Fibroblast of villous mesenchyme (primary cell): ENCODE results near the gene SPON1. TPM values are rescaled to one million over a fixed set of nuclear protein-coding genes. Genes with fewer than 3 reads are reported as not detected.
A peak's percentile ranks its signal among the peaks of the same experiment; 100 is the strongest.
"Not testable (repeated sequence)": the region's sequence is repeated elsewhere in the genome, so short reads cannot be mapped to it uniquely, and the experiment has no call there.

Source experiments
- DNase-seq: peaks from one replicate; pipeline ENCODE4 v3.0.0-alpha.2; 2010; ENCODE audit warnings: low read depth
- H3K4me3 ChIP-seq: 2 replicates; pipeline ENCODE4 v1.5.1; 2011; ENCODE audit warnings: low read depth, mild to moderate bottlenecking, low read length
- total RNA-seq: library from RNA; depleted of rRNA; stranded (reverse); fragments of >200 nt; gene quantifications from 2 replicates; pipeline ENCODE4 v1.2.3, GENCODE V29; 2012
- TF ChIP-seq, protein P1 (sequence below): IDR thresholded peaks from 2 replicates; pipeline ENCODE4 v1.5.1; 2012; ENCODE audit warnings: low read depth, mild to moderate bottlenecking, low read length; ENCODE audit not compliant: insufficient read depth

The SPON1 gene
- total RNA-seq, 1 donor: 0.43 TPM

DNA sequence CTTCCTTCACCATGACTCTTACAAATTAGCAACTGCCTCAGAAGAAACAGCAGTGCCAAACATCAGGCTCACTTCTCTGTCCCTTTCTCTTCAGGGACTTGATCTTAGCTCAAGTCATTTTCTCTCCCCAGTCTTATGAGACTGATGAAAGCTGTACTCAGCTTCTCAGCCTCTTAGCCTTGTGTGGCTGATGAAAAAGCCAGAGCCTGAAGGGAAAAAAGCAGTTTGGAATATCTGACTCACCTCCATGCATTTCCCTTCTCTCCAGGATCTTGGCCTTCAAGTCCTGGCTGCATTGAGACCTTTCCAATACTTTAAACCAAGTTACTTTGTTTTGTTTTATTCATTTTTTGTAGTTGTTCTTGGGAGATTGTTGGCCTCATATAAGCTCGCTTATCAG lies 195.9 kb downstream of the SPON1 start:
- no peak for DNase-seq

DNA sequence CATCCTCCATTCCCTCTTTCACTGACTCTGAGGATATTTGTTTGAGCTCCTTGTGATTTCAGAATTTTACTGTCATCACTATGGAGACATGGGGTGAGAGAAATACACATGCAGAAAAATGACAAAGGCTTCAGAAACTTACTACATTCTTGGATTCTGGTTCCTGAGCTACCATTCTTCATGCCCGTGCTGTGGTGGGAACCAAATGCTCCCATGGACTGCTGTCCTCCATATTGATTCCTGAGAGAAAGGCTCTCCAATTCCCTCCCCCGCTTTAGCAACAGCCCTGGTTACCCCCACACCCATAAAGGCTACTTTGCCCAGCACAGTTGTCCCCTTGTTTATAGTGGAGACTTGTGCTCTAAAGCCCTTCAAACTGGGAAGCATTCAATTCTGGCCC lies 201.1 kb downstream of the SPON1 start:
- TF ChIP-seq, protein P1, sequence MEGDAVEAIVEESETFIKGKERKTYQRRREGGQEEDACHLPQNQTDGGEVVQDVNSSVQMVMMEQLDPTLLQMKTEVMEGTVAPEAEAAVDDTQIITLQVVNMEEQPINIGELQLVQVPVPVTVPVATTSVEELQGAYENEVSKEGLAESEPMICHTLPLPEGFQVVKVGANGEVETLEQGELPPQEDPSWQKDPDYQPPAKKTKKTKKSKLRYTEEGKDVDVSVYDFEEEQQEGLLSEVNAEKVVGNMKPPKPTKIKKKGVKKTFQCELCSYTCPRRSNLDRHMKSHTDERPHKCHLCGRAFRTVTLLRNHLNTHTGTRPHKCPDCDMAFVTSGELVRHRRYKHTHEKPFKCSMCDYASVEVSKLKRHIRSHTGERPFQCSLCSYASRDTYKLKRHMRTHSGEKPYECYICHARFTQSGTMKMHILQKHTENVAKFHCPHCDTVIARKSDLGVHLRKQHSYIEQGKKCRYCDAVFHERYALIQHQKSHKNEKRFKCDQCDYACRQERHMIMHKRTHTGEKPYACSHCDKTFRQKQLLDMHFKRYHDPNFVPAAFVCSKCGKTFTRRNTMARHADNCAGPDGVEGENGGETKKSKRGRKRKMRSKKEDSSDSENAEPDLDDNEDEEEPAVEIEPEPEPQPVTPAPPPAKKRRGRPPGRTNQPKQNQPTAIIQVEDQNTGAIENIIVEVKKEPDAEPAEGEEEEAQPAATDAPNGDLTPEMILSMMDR: no peak
- no peak overlapping the region for H3K4me3 ChIP-seq
- no peak for DNase-seq

More for the DNA sequence above, 195.9 kb downstream of the SPON1 start:
- no peak overlapping the region for H3K4me3 ChIP-seq
- TF ChIP-seq, protein P1: no peak

DNA sequence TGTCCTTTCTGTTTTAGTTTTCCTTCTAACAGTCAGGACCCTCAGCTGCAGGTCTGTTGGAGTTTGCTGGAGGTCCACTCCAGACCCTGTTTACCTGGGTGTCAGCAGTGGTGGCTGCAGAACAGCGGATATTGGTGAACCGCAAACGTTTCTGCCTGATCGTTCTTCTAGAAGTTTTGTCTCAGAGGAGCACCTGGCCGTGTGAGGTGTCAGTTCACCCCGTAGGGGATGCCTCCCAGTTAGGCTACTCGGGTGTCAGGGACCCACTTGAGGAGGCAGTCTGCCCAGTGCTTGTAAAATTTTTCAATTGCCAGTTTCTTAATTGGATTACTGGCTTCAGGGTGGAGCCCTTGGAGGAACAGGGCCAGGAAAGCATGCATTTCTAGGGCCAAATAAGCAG lies 211.2 kb downstream of the SPON1 start:
- H3K4me3 ChIP-seq, DNase-seq: not testable (repeated sequence)

DNA sequence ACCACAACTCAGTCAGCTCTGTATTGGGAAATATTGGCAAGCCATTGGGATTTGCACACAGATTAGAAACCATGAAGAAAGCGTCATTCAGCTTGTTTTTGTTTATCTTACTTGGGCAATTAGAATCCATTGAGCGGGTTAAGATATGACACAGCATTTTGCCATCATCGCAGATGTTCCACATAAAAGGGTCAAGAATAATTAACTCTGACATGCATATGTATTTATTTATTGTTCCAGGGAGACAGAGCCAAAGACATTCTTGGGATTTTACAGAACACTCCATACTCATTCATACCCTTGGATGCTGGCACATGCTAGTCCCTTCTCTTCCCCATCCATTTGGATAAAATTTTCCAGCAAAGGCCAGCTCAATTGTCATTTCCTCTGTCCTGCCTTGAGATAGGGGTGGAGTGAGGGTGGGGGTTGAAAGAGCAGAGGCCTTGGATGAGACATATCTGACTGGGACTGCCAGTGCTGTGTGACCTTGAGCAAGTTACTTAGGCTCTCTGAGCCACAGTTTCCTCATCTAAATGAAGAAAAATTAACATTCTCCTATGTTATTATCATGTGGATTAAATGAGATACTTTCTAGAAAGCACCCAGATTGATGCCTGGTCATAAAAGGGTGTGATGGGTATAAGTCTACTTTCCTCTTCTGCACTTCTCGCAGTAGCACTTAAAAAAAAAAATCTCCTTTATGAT lies 216.7 kb downstream of the SPON1 start:
- TF ChIP-seq, protein P1: no peak
- H3K4me3 ChIP-seq: no peak overlapping the region
- peak; percentile 63 for DNase-seq

DNA sequence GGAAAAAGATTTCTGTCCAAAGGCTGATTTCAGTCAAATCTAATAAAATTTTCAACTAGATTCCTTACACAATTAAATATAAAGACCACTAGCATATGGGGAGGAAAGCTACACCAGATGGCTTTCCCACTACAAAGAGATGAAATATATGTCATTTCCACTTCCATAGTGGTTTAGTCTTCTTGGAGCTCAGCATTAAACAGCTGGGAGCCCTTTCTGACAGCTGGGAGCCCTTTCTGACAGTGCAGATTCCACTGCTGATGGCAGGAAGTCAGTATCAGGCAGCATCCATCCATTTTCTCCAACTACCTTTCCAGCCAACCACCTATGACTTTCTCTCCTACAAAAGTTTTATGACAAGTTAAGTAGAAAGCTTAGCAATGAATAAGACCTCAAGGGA lies 218.6 kb downstream of the SPON1 start:
- DNase-seq: no peak
- TF ChIP-seq, protein P1: no peak

DNA sequence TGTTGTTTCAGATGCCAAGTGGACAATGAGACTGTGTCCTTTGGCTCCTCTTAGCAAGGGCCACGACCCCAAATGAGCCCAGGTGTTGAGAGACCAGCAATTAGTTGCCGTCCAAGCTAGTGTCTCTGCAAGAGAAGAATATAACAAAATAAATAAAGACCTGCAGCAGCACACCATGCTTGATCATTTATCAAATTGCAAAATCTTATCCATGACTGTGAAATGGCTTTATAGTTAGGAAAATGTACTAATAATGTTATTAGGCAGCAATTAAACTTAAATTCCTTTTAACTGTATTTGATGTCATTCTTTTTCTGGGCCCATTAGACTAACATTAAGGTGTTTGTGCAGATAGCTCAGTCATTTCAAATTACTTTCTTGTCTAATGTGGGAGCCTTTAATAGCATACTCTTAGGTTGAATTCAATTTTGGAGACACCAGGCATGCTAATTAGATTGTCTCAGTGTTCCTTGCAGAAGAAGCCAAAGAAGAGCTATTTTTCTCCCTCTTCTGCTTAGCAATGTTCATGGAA lies 220.4 kb downstream of the SPON1 start:
- TF ChIP-seq, protein P1: no peak
- no peak overlapping the region for H3K4me3 ChIP-seq
- DNase-seq: no peak

More for the DNA sequence above, 218.6 kb downstream of the SPON1 start:
- no peak overlapping the region for H3K4me3 ChIP-seq

DNA sequence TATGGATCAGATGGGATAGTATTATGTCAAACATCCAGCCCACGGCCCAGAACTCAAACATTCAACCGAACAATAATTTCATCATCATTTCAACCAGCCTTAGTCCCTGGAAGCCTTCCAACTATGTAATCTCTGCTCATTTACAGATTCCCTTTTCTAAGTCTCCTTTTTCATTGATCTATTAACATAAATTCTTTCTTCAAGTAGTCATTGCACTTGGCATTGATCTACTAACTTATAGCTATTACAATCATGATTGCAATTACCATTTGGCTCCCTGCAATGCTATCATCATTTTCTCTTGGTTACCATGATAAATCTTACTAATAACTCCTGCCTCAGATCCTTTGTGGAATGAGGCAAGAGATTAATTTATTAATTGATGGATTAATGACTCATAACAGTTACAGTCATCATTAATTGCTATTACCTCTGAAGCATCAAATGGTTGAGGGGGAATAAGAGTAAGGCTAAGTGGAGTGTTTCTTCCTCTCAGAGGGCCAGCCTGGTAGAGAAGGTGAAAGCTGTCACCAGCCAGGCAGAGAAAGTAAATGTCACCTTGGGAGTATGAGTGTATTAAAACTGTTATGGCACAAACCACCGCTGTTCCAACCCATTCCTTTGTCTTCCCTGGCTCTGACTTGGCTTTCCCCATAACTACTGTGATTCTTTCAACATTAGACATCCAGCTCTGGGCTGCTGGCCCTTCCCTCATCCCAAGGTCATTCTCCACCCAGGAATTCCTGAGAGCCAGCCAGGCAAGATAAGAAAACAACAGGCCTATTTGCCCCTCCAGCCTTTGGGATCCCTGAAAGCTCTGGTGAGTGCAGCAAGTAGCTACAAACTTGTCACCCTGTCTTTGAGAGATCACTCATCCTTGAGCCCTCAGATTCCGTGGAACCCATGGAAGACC lies 221.8 kb downstream of the SPON1 start:
- no peak for DNase-seq
- TF ChIP-seq, protein P1: no peak
- H3K4me3 ChIP-seq: no peak overlapping the region
